Ovary (tissue), 3 donors: ENCODE measurements around the gene CROCC.
"Not testable (repeated sequence)": the region's sequence is repeated elsewhere in the genome, so short reads cannot be mapped to it uniquely, and the experiment has no call there.

Experiments
- POLR2A ChIP-seq: fragments of 450-650 bp; IDR thresholded peaks from one replicate; pipeline ENCODE4 v1.6.1; 2017; ENCODE audit warnings: antibody characterized with exemption, mild to moderate bottlenecking, moderate library complexity
- TF ChIP-seq, protein P1 (sequence below), 3 donors: fragments of 450-650 bp in 2 of 3; fragments of 200-600 bp in 1 of 3; IDR thresholded peaks; one replicate each; pipeline versions ENCODE4 v1.5.1 to v1.8.0; 2016 to 2022; ENCODE audit warnings: antibody characterized with exemption in 3 of 3, mild to moderate bottlenecking in 1 of 3
- donor health status: DM: no; HTN: no; CAD: no.

DNA sequence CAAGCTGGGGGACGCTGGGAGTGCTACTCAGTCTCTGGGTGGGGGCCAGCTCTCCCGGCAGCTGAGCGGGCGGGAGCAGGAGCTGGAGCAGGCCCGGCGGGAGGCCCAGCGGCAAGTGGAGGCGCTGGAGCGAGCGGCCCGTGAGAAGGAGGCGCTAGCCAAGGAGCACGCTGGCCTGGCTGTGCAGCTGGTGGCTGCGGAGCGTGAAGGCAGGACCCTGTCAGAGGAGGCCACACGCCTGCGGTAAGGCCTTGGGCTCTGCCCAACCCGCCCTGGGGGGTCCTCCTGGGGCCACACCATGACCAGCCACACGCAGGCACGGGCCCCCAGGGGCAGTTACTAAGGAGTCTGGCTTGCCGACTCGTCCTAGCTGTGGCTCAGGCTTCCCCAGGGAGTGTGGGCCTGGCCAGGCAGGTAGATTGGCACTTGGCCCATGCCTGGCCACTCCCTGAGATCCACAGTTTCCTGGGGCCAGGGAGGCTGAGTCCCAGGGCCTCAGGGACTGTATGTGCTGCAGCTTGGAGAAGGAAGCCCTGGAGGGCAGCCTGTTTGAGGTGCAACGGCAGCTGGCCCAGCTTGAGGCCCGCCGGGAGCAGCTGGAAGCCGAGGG lies 26.7 kb downstream of the CROCC start:
- not testable (repeated sequence) for TF ChIP-seq POLR2A
- TF ChIP-seq, protein P1, sequence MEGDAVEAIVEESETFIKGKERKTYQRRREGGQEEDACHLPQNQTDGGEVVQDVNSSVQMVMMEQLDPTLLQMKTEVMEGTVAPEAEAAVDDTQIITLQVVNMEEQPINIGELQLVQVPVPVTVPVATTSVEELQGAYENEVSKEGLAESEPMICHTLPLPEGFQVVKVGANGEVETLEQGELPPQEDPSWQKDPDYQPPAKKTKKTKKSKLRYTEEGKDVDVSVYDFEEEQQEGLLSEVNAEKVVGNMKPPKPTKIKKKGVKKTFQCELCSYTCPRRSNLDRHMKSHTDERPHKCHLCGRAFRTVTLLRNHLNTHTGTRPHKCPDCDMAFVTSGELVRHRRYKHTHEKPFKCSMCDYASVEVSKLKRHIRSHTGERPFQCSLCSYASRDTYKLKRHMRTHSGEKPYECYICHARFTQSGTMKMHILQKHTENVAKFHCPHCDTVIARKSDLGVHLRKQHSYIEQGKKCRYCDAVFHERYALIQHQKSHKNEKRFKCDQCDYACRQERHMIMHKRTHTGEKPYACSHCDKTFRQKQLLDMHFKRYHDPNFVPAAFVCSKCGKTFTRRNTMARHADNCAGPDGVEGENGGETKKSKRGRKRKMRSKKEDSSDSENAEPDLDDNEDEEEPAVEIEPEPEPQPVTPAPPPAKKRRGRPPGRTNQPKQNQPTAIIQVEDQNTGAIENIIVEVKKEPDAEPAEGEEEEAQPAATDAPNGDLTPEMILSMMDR (IDR thresholded peaks at IDR 0.05): not testable (repeated sequence)
